Small intestine (tissue), 7 donors: ENCODE data around the gene MPLKIP. TPM values are rescaled to one million over a fixed set of nuclear protein-coding genes. Genes with fewer than 3 reads are reported as not detected.
A peak's percentile ranks its signal among the peaks of the same experiment; 100 is the strongest.
"Not testable (repeated sequence)": the region's sequence is repeated elsewhere in the genome, so short reads cannot be mapped to it uniquely, and the experiment has no call there.

Experiments used
- DNase-seq, 2 donors: peaks; one replicate each; pipeline versions ENCODE4 v3.0.0 to v3.0.0-alpha.2; 2013
- FAIRE-seq: peaks from 2 replicates; lab custom pipeline; 2012; peaks lifted over from hg19 to GRCh38; lab: Jason Lieb, UNC
- H3K27ac ChIP-seq, 3 donors: one replicate each; pipeline ENCODE4 v1.5.1; 2013; ENCODE audit warnings: low read length in 2 of 3, mild to moderate bottlenecking in 2 of 3, control low read depth in 1 of 3, inconsistent platforms in 1 of 3, low read depth in 1 of 3, moderate library complexity in 1 of 3
- H3K27me3 ChIP-seq, 3 donors: one replicate each; pipeline ENCODE4 v1.6.1; 2013; ENCODE audit warnings: low read length in 3 of 3, inconsistent platforms in 1 of 3; ENCODE audit not compliant: control insufficient read depth in 3 of 3, insufficient read depth in 3 of 3
- H3K36me3 ChIP-seq, 3 donors: one replicate each; pipeline ENCODE4 v1.6.1; 2013; ENCODE audit warnings: low read length in 3 of 3, inconsistent platforms in 1 of 3, low read depth in 1 of 3, mild to moderate bottlenecking in 1 of 3, moderate library complexity in 1 of 3; ENCODE audit not compliant: control insufficient read depth in 3 of 3, insufficient read depth in 2 of 3
- H3K4me1 ChIP-seq, 3 donors: one replicate each; pipeline ENCODE4 v1.6.1; 2013; ENCODE audit warnings: low read length in 2 of 3, inconsistent platforms in 1 of 3, low read depth in 1 of 3, mild to moderate bottlenecking in 1 of 3, moderate library complexity in 1 of 3; ENCODE audit not compliant: control insufficient read depth in 3 of 3, insufficient read depth in 2 of 3
- H3K4me3 ChIP-seq, 3 donors: one replicate each; pipeline ENCODE4 v1.5.1; 2013; ENCODE audit warnings: low read length in 3 of 3, control low read depth in 1 of 3, inconsistent platforms in 1 of 3, low read depth in 1 of 3, mild to moderate bottlenecking in 1 of 3, moderate library complexity in 1 of 3
- H3K9me3 ChIP-seq, 2 donors: one replicate each; pipeline ENCODE4 v1.6.1; 2013; ENCODE audit warnings: low read depth in 1 of 2, low read length in 1 of 2; ENCODE audit not compliant: control insufficient read depth in 2 of 2, insufficient read depth in 1 of 2
- WGBS, 3 donors: extraction: QIAGEN DNeasy Blood & Tissue Kit; methylation state at CpG; one replicate each; pipeline ENCODE4 v1.1.7; 2013; 5-methylcytosine and 5-hydroxymethylcytosine counted together
- polyA plus RNA-seq, 4 donors: library from polyadenylated mRNA; stranded (reverse) in 3 of 4; unstranded in 1 of 4; fragments of 200-250 nt in 3 of 4; fragments of 120-200 nt in 1 of 4; gene quantifications; one replicate each; pipeline versions ENCODE4 v1.2.1 to v1.2.3, GENCODE V29; 2013
- donor health status: healthy with polysubstance abuse.
- donor health status: control.
- donor health status: control.
- donor health status: Bipolar disorder and iron deficiency.
- donor health status: healthy.

Gene MPLKIP
- polyA plus RNA-seq, 4 donors = 36.2 to 52.1 (median 46.8) TPM

DNA sequence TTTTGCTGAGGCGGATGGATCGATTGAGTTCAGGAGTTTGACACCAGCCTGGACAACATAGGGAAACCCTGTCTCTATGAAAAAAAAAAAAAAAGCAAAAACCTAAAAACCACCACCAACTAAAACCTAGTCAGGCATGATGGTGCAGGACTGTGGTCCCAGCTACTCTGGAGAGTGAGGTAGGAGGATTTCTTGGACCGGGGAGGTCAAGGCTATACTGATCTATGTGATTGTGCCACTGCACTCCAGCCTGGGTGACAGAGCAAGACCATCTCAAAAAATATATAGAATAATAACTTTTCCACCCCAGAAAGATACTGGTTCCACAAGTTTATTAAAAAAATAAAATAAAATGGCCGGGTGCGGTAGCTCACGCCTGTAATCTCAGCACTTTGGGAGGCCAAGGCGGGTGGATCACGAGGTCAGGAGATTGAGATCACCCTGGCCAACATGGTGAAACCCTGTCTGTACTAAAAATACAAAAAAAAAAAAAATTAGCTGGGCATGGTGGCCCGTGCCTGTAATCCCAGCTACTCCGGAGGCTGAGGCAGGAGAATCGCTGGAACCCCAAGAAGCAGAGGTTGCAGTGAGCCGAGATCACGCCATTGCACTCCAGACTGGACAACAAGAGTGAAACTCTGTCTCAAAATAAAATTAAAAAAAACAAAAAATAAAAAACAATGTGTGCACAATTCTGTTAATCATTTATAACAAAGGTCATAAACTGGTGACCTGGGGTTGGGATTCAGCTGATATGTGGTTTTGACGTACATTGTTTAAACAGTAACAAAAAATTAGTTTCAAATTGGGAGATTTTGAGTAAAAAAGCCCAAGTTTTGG is 12.1 kb downstream of the MPLKIP start:
- not testable (repeated sequence) for FAIRE-seq, H3K27ac ChIP-seq, H3K9me3 ChIP-seq, H3K4me3 ChIP-seq, H3K36me3 ChIP-seq, H3K27me3 ChIP-seq, H3K4me1 ChIP-seq
- 71 to 84% (median 81%) methylated on average over 14 of the region's 14 CpGs for WGBS, 3 donors
- peak; percentile 8 to 32 for DNase-seq

DNA sequence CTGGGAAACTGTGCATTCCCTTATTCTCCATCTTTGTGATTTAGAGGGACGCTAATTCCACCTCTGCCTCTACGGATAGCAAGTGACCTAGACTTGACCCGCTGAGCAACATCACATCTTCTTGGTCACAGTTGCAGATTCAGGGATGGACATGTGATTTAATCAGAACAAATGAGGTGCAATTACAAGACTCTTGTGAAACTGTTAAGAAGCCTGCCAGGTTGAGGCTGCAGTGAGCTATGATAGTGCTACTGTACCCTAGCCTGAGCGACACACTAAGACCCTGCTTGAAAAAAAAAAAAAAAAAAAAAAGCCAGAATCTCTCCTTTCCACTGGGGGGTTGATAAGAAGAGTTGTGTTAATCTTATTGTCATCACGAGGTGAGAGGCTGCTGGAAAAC is 14.4 kb downstream of the MPLKIP start:
- H3K36me3 ChIP-seq = no peaks in the 10 kb centered on the region
- no peaks in the 10 kb centered on the region for H3K4me1 ChIP-seq
- no peak for FAIRE-seq
- no peak overlapping the region for H3K27ac ChIP-seq
- no peaks in the 10 kb centered on the region for H3K27me3 ChIP-seq
- no peaks in the 10 kb centered on the region for H3K9me3 ChIP-seq
- DNase-seq = no peak
- 85 to 92% (median 87%) methylated on average over 5 of the region's 5 CpGs for WGBS, 3 donors
- H3K4me3 ChIP-seq = no peak overlapping the region

DNA sequence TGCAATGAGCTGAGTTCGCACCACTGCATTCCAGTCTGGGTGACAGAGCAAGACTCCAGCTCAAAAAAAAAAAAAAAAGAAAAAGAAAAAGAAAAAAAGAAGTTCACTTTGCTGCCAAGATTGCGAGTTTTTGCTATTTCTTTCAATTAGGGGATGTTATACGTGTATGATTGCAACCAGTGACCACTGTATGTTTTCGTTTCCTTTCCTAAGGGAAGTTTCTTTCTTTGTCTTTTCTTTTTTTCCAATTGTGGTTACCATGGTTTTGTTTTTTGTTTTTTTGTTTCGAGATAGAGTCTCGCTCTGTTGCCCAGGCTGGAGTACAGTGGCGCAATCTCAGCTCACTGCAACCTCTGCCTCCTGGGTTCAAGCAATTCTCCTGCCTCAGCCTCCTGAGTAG is 16.2 kb downstream of the MPLKIP start:
- not testable (repeated sequence) for DNase-seq, FAIRE-seq, H3K9me3 ChIP-seq, H3K4me3 ChIP-seq, H3K4me1 ChIP-seq, H3K27me3 ChIP-seq, H3K36me3 ChIP-seq, H3K27ac ChIP-seq
- WGBS, 3 donors = 83 to 88% (median 86%) methylated on average over 7 of the region's 7 CpGs

DNA sequence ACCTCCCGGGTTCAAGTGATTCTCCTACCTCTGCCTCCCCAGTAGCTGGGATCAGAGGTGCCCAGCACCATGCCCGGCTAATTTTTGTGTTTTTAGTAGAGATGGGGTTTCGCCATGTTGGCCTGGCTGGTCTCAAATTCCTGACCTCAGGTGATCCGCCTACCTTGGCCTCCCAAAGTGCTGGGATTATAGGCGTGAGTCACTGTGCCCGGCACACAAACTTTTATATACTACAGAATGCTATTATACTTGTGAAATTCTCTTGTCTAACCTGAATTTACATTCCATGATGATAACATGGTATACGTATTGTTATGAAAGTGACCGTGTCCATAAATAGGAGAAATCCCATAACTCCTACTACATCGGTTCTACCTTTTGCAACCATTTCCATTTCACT is 17.2 kb downstream of the MPLKIP start:
- not testable (repeated sequence) for H3K9me3 ChIP-seq, FAIRE-seq, H3K27ac ChIP-seq, H3K36me3 ChIP-seq, H3K4me3 ChIP-seq, H3K27me3 ChIP-seq, DNase-seq, H3K4me1 ChIP-seq
- WGBS, 3 donors = 93 to 95% (median 93%) methylated on average over 9 of the region's 9 CpGs

DNA sequence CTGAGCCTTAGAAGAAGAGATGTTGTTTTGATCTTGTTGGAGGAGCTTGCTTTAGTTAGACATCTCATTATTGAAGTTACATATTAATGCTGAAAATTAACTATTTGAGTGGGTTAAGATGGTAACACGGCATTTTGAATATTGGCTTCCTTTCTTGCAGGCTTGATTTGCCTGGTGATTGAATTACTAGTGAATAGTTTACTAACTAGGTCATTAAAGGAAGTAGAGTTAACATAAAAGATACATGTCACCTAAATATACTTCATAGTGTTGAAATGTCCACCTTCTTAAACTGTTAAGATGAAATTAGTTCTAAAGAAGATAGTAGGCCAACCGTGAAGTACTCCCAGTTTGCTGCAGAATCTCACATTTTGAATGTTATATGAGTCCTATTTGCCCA is 18.5 kb downstream of the MPLKIP start:
- H3K27ac ChIP-seq = no peak overlapping the region
- H3K36me3 ChIP-seq = no peaks in the 10 kb centered on the region
- no peak for DNase-seq
- H3K4me3 ChIP-seq = no peak overlapping the region
- H3K4me1 ChIP-seq = no peaks in the 10 kb centered on the region
- FAIRE-seq = no peak
- 92 to 96% (median 93%) methylated on average over 2 of the region's 2 CpGs for WGBS, 3 donors
- H3K9me3 ChIP-seq = no peaks in the 10 kb centered on the region
- no peaks in the 10 kb centered on the region for H3K27me3 ChIP-seq

DNA sequence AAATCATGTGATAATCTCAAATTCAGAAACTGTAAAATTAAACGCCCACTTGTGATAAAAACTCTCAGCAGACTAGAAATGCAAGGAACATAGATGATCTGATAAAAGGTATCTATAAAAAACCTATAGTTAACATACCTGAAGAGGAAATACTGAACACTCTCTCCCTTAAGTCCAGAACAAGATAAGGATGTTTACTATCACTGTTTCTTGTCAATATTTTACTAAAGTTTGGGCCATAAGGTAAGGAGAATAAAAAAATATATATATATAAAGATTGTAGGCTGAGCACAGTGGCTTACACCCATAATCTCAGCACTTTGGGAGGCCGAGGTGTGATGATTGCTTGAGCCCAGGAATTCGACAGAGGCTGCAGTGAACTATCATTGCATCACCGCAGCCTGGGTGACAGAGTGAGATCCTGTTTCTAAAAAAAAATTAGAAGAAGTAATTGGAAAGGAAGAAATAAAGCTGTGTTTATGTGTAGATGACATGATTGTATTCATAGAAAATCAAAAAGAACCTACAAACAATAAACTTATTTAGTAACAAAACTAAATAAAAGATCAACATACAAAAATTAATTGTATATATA is 28.4 kb downstream of the MPLKIP start:
- DNase-seq (no peak), FAIRE-seq (no peak)
- WGBS, 3 donors = 55 to 73% (median 65%) methylated on average over 4 of the region's 4 CpGs
- no peaks in the 10 kb centered on the region for H3K27me3 ChIP-seq
- no peak overlapping the region for H3K4me3 ChIP-seq
- no peak overlapping the region for H3K27ac ChIP-seq
- no peaks in the 10 kb centered on the region for H3K9me3 ChIP-seq
- peaks cover 0 to 3% (median 0%) of the 10 kb centered on the region in 3 donors for H3K36me3 ChIP-seq
- no peaks in the 10 kb centered on the region for H3K4me1 ChIP-seq

DNA sequence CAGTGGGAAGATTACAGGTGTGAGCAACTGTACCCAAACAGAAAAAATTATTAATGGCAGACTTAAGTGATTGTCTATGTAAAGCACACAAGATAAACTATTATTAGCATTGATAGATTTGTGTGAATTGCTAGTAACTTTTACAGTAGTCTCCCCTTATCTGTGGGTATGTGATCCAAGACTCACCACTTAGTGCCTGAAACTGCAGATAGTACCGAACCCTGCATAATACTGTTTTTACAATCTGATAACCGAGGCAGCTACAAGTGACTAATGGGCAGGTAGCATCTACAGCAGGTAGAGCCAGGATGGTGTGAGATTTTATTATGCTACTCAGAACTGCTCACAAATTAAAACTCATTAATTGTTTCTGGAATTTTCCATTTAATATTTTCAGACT is 31.5 kb downstream of the MPLKIP start:
- DNase-seq = peak in 1 of 2 donors; percentile 14
- 21 to 77% (median 46%) methylated on average over 2 of the region's 2 CpGs for WGBS, 3 donors

DNA sequence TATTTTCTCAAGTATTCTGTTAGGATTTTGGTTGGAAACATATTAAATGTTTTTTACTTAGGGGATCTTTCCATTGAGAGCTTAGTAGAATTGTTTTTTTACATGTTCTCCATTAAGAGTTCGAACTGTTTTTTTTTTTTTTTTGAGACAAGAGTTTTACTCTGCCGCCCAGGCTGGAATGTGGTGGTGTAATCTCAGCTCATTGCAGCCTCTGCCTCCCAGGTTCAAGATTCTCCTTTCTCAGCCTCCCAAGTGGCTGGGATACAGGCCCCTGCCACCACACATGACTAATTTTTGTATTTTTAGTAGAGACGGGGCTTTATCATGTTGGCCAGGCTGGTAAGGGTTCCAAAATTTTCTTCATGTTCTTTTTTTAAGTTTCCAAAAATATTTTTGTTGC is 33.2 kb downstream of the MPLKIP start:
- DNase-seq (no peak), FAIRE-seq (no peak)
- Histone ChIP-seq H3K36me3 (peaks cover 0 to 3% (median 2%) of the 10 kb centered on the region in 3 donors), H3K4me3 (no peak overlapping the region), H3K9me3 (no peaks in the 10 kb centered on the region), H3K4me1 (peaks cover 0 to 3% (median 0%) of the 10 kb centered on the region in 3 donors), H3K27ac (no peak overlapping the region), H3K27me3 (no peaks in the 10 kb centered on the region)
- 81 to 91% (median 87%) methylated on average over 3 of the region's 3 CpGs for WGBS, 3 donors

More for the DNA sequence above, 31.5 kb downstream of the MPLKIP start:
- peaks cover 0 to 3% (median 0%) of the 10 kb centered on the region in 3 donors for H3K4me1 ChIP-seq
- no peak overlapping the region for H3K27ac ChIP-seq
- no peaks in the 10 kb centered on the region for H3K9me3 ChIP-seq
- no peak overlapping the region for H3K4me3 ChIP-seq
- no peak for FAIRE-seq
- peaks cover 0 to 3% (median 3%) of the 10 kb centered on the region in 3 donors for H3K36me3 ChIP-seq
- no peaks in the 10 kb centered on the region for H3K27me3 ChIP-seq
